ENCODE measurements around the gene FLNB. TPM values are rescaled to one million over a fixed set of nuclear protein-coding genes. Genes with fewer than 3 reads are reported as not detected.

Gene FLNB
- total RNA-seq, 1 donor: 274 TPM

DNA sequence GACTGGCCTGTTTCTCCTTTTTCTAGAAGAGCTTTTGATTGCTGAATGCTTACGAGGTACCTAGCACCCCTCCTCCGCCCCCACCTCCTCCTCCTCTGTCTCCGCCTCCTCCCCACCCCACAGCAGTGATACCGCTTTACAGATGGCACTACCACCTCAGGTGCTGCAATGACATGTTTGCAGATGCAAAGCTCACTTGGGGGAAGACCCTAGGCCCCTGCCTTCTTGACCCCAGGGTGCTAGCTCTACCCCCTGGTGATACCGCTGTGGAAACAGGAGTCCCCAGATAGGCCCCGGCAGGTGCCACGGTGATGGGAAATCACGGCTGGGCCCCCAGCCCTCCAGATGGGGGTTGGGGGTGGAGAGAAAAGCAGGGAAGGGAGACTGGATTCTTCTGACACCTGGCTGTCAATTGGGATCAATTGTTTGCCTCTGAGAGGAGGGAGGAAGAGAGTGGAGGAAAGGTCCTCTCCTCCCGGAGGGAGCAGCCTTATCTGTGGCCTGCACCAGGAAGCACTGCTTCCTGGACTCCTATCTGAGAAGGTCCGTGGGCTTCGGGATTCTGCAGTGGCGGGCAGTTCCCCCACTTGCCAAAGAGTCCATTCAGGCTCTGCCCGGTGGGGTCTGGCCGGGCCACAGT lies 164.9 kb downstream of the FLNB start:
- Histone ChIP-seq H2AFZ (ENCODE audit: low read length) (no peak overlapping the region), H3K9me3 (ENCODE audit: low read depth, low read length) (no peaks in the 10 kb centered on the region), H3K27ac (ENCODE audit: low read depth, low read length) (no peak overlapping the region), H3K79me2 (ENCODE audit: insufficient read depth, low read length) (no peaks in the 10 kb centered on the region), H3K36me3 (ENCODE audit: insufficient read depth, low read length) (peaks cover 39% of the 10 kb centered on the region), H3K4me2 (ENCODE audit: insufficient read depth, low read length) (no peak overlapping the region), H4K20me1 (ENCODE audit: insufficient read depth, low read length) (peaks cover 6% of the 10 kb centered on the region), H3K4me1 (ENCODE audit: insufficient read depth, low read length) (peaks cover 14% of the 10 kb centered on the region), H3K4me3 (ENCODE audit: insufficient read depth, low read length) (no peak overlapping the region), H3K27me3 (ENCODE audit: insufficient read depth, low read length) (no peaks in the 10 kb centered on the region)
- TF ChIP-seq, protein P1, sequence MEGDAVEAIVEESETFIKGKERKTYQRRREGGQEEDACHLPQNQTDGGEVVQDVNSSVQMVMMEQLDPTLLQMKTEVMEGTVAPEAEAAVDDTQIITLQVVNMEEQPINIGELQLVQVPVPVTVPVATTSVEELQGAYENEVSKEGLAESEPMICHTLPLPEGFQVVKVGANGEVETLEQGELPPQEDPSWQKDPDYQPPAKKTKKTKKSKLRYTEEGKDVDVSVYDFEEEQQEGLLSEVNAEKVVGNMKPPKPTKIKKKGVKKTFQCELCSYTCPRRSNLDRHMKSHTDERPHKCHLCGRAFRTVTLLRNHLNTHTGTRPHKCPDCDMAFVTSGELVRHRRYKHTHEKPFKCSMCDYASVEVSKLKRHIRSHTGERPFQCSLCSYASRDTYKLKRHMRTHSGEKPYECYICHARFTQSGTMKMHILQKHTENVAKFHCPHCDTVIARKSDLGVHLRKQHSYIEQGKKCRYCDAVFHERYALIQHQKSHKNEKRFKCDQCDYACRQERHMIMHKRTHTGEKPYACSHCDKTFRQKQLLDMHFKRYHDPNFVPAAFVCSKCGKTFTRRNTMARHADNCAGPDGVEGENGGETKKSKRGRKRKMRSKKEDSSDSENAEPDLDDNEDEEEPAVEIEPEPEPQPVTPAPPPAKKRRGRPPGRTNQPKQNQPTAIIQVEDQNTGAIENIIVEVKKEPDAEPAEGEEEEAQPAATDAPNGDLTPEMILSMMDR (IDR thresholded peaks at IDR 0.05; ENCODE audit: extremely low read depth, low read depth, low read length): no peak
- DNase-seq (ENCODE audit: insufficient read length, low spot score, missing footprints): peak; percentile 9

GRCh38 chr3:58173669-58174398 lies 165.6 kb downstream of the FLNB start:
- Histone ChIP-seq H3K4me2 (ENCODE audit: insufficient read depth, low read length) (no peak overlapping the region), H3K4me1 (ENCODE audit: insufficient read depth, low read length) (peaks cover 15% of the 10 kb centered on the region), H3K4me3 (ENCODE audit: insufficient read depth, low read length) (no peak overlapping the region), H3K27ac (ENCODE audit: low read depth, low read length) (no peak overlapping the region), H3K9me3 (ENCODE audit: low read depth, low read length) (no peaks in the 10 kb centered on the region), H3K27me3 (ENCODE audit: insufficient read depth, low read length) (no peaks in the 10 kb centered on the region), H4K20me1 (ENCODE audit: insufficient read depth, low read length) (peaks cover 6% of the 10 kb centered on the region), H3K79me2 (ENCODE audit: insufficient read depth, low read length) (no peaks in the 10 kb centered on the region), H3K36me3 (ENCODE audit: insufficient read depth, low read length) (peaks cover 32% of the 10 kb centered on the region), H2AFZ (ENCODE audit: low read length) (no peak overlapping the region)
- TF ChIP-seq, protein P1 (IDR thresholded peaks at IDR 0.05; ENCODE audit: extremely low read depth, low read depth, low read length): no peak
- DNase-seq (ENCODE audit: insufficient read length, low spot score, missing footprints): peak; percentile 59

DNA sequence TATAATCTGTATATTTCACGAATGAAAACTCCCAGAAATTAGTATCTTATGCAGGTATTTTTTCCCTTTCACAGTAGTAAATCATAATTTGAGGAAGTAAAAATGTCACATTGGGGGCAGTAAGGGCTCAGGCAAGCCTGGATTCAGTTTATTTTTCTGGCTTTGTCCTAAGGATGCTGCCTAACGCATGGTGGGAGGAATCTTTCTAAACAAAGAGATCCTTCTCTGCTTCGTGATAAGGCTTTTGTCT lies 166.9 kb downstream of the FLNB start:
- DNase-seq (ENCODE audit: insufficient read length, low spot score, missing footprints): peak; percentile 25
- H3K4me3 ChIP-seq (ENCODE audit: insufficient read depth, low read length): no peak overlapping the region
- H3K4me2 ChIP-seq (ENCODE audit: insufficient read depth, low read length): peak overlapping the region; percentile 3
- H3K27ac ChIP-seq (ENCODE audit: low read depth, low read length): no peak overlapping the region
- peaks cover 6% of the 10 kb centered on the region for H4K20me1 ChIP-seq (ENCODE audit: insufficient read depth, low read length)
- peaks cover 15% of the 10 kb centered on the region for H3K4me1 ChIP-seq (ENCODE audit: insufficient read depth, low read length)
- H3K36me3 ChIP-seq (ENCODE audit: insufficient read depth, low read length): peaks cover 20% of the 10 kb centered on the region
- no peaks in the 10 kb centered on the region for H3K9me3 ChIP-seq (ENCODE audit: low read depth, low read length)
- TF ChIP-seq, protein P1 (IDR thresholded peaks at IDR 0.05; ENCODE audit: extremely low read depth, low read depth, low read length): no peak
- H3K27me3 ChIP-seq (ENCODE audit: insufficient read depth, low read length): no peaks in the 10 kb centered on the region
- no peak overlapping the region for H2AFZ ChIP-seq (ENCODE audit: low read length)
- H3K79me2 ChIP-seq (ENCODE audit: insufficient read depth, low read length): no peaks in the 10 kb centered on the region

- DNase-seq (ENCODE audit: insufficient read length, low spot score, missing footprints): peak; percentile 48
Observed at GRCh38 chr3:58175437-58176184, 167.4 kb downstream of the FLNB start.

More at GRCh38 chr3:58175437-58176184, 167.4 kb downstream of the FLNB start:
- H3K79me2 ChIP-seq (ENCODE audit: insufficient read depth, low read length): no peaks in the 10 kb centered on the region
- H4K20me1 ChIP-seq (ENCODE audit: insufficient read depth, low read length): peaks cover 2% of the 10 kb centered on the region
- peak overlapping the region; percentile 3 for H3K4me2 ChIP-seq (ENCODE audit: insufficient read depth, low read length)
- TF ChIP-seq, protein P1 (IDR thresholded peaks at IDR 0.05; ENCODE audit: extremely low read depth, low read depth, low read length): no peak
- H2AFZ ChIP-seq (ENCODE audit: low read length): no peak overlapping the region
- H3K4me3 ChIP-seq (ENCODE audit: insufficient read depth, low read length): peak overlapping the region; percentile 28
- no peak overlapping the region for H3K27ac ChIP-seq (ENCODE audit: low read depth, low read length)
- no peaks in the 10 kb centered on the region for H3K27me3 ChIP-seq (ENCODE audit: insufficient read depth, low read length)
- peaks cover 15% of the 10 kb centered on the region for H3K4me1 ChIP-seq (ENCODE audit: insufficient read depth, low read length)
- peaks cover 15% of the 10 kb centered on the region for H3K36me3 ChIP-seq (ENCODE audit: insufficient read depth, low read length)
- H3K9me3 ChIP-seq (ENCODE audit: low read depth, low read length): no peaks in the 10 kb centered on the region
